GM12875 (cell line): ENCODE measurements around the gene TTLL13.

Experiments used
- H3K4me3 ChIP-seq: one replicate; pipeline ENCODE4 v1.5.1; 2011; ENCODE audit warnings: low read depth, low read length, control low read depth
- CTCF ChIP-seq: IDR thresholded peaks from 2 replicates; pipeline ENCODE4 v1.5.1; 2011; ENCODE audit warnings: low read depth, mild to moderate bottlenecking, control low read depth, inconsistent platforms, low read length, moderate library complexity, borderline replicate concordance; ENCODE audit not compliant: insufficient read depth

The TTLL13 gene

GRCh38 chr15:90217671-90218394 is 31.5 kb upstream of the TTLL13 start:
- TF ChIP-seq CTCF, result no peak
- H3K4me3 ChIP-seq, result no peak overlapping the region

- TF ChIP-seq CTCF, result peak; percentile 83
- no peak overlapping the region for H3K4me3 ChIP-seq
Observed at GRCh38 chr15:90219421-90220141, 29.8 kb upstream of the TTLL13 start.

- peak; percentile 82 for TF ChIP-seq CTCF
- no peak overlapping the region for H3K4me3 ChIP-seq
Observed at GRCh38 chr15:90221246-90221900, 28.0 kb upstream of the TTLL13 start.

GRCh38 chr15:90222547-90222946 is 26.8 kb upstream of the TTLL13 start:
- no peak for TF ChIP-seq CTCF
- no peak overlapping the region for H3K4me3 ChIP-seq

GRCh38 chr15:90223441-90224165 is 25.8 kb upstream of the TTLL13 start:
- H3K4me3 ChIP-seq, result no peak overlapping the region
- TF ChIP-seq CTCF, result no peak

GRCh38 chr15:90225047-90225446 is 24.3 kb upstream of the TTLL13 start:
- TF ChIP-seq CTCF, result no peak
- H3K4me3 ChIP-seq, result no peak overlapping the region
